ENCODE results near the gene CCDC195. TPM values are rescaled to one million over a fixed set of nuclear protein-coding genes. Genes with fewer than 3 reads are reported as not detected.

CCDC195 gene
- total and polyA plus RNA-seq, 2 of the 4 experiments (the other 2 are of a cell fraction) = not detected

GRCh38 chr2:224668123-224668909 is 47.8 kb downstream of the CCDC195 start:
- Histone ChIP-seq H4K20me1 (ENCODE audit: insufficient read depth, low read length) (no peaks in the 10 kb centered on the region), H4K91ac (ENCODE audit: insufficient read depth, low read depth, low read length) (no peak overlapping the region), H2AFZ (replicated peaks; ENCODE audit: low read length, poor library complexity) (no peak overlapping the region), H3K4me1 (ENCODE audit: control insufficient read depth, insufficient read depth, low read length) (no peaks in the 10 kb centered on the region), H3K9me1 (ENCODE audit: insufficient read depth, low read length) (no peaks in the 10 kb centered on the region), H3K4me3 (ENCODE audit: insufficient read depth, low read depth, low read length) (no peak overlapping the region), H3K14ac (replicated peaks; ENCODE audit: low read depth, low read length) (no peak overlapping the region), H3K18ac (ENCODE audit: low read depth, low read length) (no peak overlapping the region), H4K5ac (ENCODE audit: low read depth, low read length) (no peak overlapping the region), H3K4ac (ENCODE audit: low read depth, low read length) (no peak overlapping the region), H3K27me3 (ENCODE audit: control insufficient read depth, insufficient read depth, low read length) (no peaks in the 10 kb centered on the region), H2BK15ac (ENCODE audit: low read depth, low read length) (no peak overlapping the region), H4K8ac (ENCODE audit: low read depth in 2 of 2, low read length in 2 of 2) (no peak overlapping the region), H3K9ac (ENCODE audit: low read depth, low read length) (no peak overlapping the region), H3K4me2 (ENCODE audit: low read depth, low read length) (no peak overlapping the region), H3K36me3 (ENCODE audit: control insufficient read depth, insufficient read depth, low read length) (no peaks in the 10 kb centered on the region), H3K27ac (ENCODE audit: insufficient read depth, low read length) (no peak overlapping the region), H2BK20ac (ENCODE audit: low read depth, low read length) (no peak overlapping the region), H3K23ac (ENCODE audit: low read depth, low read length) (no peak overlapping the region), H3K79me1 (ENCODE audit: low read depth in 1 of 2, low read length in 2 of 2) (no peaks in the 10 kb centered on the region), H2BK120ac (ENCODE audit: low read depth, low read length) (no peak overlapping the region), H3K9me3 (ENCODE audit: control insufficient read depth, insufficient read depth, low read length) (peaks cover 2% of the 10 kb centered on the region), H3K56ac (ENCODE audit: extremely low read depth, insufficient read depth, low read length) (no peak overlapping the region), H2AK9ac (replicated peaks; ENCODE audit: low read depth, low read length, poor library complexity) (no peak overlapping the region), H2BK5ac (ENCODE audit: low read depth, low read length, poor library complexity, severe bottlenecking) (no peak overlapping the region), H2AK5ac (ENCODE audit: low read depth, low read length) (no peak overlapping the region)
- no peak for TF ChIP-seq RCOR1 (IDR thresholded peaks at IDR 0.05; ENCODE audit: insufficient replicate concordance, low read length)
- TF ChIP-seq CEBPB (IDR thresholded peaks at IDR 0.05; ENCODE audit: low read depth, low read length) = no peak
- no peak for TF ChIP-seq MAFK (IDR thresholded peaks at IDR 0.05; ENCODE audit: low read depth, low read length)
- TF ChIP-seq RFX5 (IDR thresholded peaks at IDR 0.05; ENCODE audit: low read depth, low read length) = no peak
- no peak for TF ChIP-seq MXI1 (IDR thresholded peaks at IDR 0.05; ENCODE audit: borderline replicate concordance, low read depth, low read length)
- TF ChIP-seq CTCF (conservative IDR thresholded peaks at IDR 0.05; ENCODE audit: low read depth, low read length) = no peak
- TF ChIP-seq RAD21 (IDR thresholded peaks at IDR 0.05; ENCODE audit: low read length) = no peak
- TF ChIP-seq POLR2A (IDR thresholded peaks at IDR 0.05; ENCODE audit: low read depth, low read length) = no peak
- no peak for TF ChIP-seq CHD1 (IDR thresholded peaks at IDR 0.05; ENCODE audit: low read depth, low read length)
- no peak for TF ChIP-seq NFE2L2 (IDR thresholded peaks at IDR 0.05; ENCODE audit: low read depth, low read length)
- POLR2A ChIA-PET (ENCODE audit: unreplicated experiment) = no interaction called here
- ATAC-seq (ENCODE audit: low read depth) (no peak), DNase-seq (no peak)
- CTCF ChIA-PET = no interaction called here
- dilution Hi-C loops (cut with HindIII; ENCODE audit: low sequenced_read_pairs, unreplicated experiment) = no loop called here
- 67% methylated on average over 1 of the region's 12 CpGs; no CpG with 5 or more reads in 1 of the 2 experiments for WGBS, 2 experiments (ENCODE audit: extremely low coverage in 2 of 2, insufficient read length in 1 of 2)
- in situ Hi-C loops (cut with MboI; ENCODE audit: low sequenced_read_pairs) = no loop called here
- no TSS peak for BruUV-seq (replicated peaks)
- intact Hi-C loops (cut with micrococcal nuclease) = no loop called here

Data from IMR-90 (cell line).